ENCODE data around the gene ITGB5. TPM values are rescaled to one million over a fixed set of nuclear protein-coding genes. Genes with fewer than 3 reads are reported as not detected.

The ITGB5 gene
- total RNA-seq, 1 experiment from 2014 or later, result 77.8 TPM

DNA sequence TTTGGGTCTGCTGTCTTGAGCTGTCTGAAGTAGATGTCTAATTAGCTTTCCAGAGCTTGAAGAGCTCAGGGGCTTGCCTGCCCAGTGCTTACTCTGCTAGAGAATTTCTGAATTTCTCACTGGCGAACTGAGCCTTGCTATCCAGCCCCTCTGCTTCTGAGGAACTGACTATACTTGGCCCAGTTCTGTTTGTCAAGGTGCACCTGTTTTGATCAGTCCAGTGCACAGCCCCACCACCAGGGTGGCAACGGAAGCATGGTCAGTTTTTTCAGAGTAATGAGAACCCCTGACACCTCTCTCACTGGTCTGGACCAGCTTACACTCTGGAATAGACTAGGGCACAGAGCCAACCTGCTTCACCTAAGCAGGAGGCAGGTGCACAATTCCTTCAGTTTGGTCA lies 25.2 kb downstream of the ITGB5 start (continued):
- TF ChIP-seq, protein P1, sequence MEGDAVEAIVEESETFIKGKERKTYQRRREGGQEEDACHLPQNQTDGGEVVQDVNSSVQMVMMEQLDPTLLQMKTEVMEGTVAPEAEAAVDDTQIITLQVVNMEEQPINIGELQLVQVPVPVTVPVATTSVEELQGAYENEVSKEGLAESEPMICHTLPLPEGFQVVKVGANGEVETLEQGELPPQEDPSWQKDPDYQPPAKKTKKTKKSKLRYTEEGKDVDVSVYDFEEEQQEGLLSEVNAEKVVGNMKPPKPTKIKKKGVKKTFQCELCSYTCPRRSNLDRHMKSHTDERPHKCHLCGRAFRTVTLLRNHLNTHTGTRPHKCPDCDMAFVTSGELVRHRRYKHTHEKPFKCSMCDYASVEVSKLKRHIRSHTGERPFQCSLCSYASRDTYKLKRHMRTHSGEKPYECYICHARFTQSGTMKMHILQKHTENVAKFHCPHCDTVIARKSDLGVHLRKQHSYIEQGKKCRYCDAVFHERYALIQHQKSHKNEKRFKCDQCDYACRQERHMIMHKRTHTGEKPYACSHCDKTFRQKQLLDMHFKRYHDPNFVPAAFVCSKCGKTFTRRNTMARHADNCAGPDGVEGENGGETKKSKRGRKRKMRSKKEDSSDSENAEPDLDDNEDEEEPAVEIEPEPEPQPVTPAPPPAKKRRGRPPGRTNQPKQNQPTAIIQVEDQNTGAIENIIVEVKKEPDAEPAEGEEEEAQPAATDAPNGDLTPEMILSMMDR (IDR thresholded peaks at IDR 0.05 in 2 of 3, conservative IDR thresholded peaks at IDR 0.05 in 1 of 3; ENCODE audit: borderline replicate concordance in 1 of 3, insufficient read depth in 1 of 3, low read depth in 2 of 3, low read length in 2 of 3), result peak in 2 of 3 experiments; percentile 8 to 13; a peak in 1 of 6 replicates
- no peak for TF ChIP-seq FOSL1 (IDR thresholded peaks at IDR 0.05; ENCODE audit: low read depth)

- Histone ChIP-seq H3K36me3 (ENCODE audit: control insufficient read depth in 1 of 2, insufficient read depth in 2 of 2, low read length in 2 of 2) (0 out of 4 replicates have a peak, but pooled peaks cover 0 to 3% of the 10 kb centered on the region in 2 experiments), H3K27me3 (ENCODE audit: insufficient read depth, low read length) (no peaks in the 10 kb centered on the region), H3K9me3 (ENCODE audit: control insufficient read depth in 1 of 2, insufficient read depth in 1 of 2, low read depth in 1 of 2, low read length in 2 of 2) (no peaks in the 10 kb centered on the region), H3K79me2 (ENCODE audit: insufficient read depth, low read length) (no peaks in the 10 kb centered on the region; the same call in 1 of the 2 replicates), H4K20me1 (ENCODE audit: insufficient read depth) (no peaks in the 10 kb centered on the region), H3K9me2 (ENCODE audit: insufficient read depth) (no peaks in the 10 kb centered on the region), H3K4me3 (replicated peaks in 1 of 2; ENCODE audit: low read depth in 1 of 2, low read length in 2 of 2) (peak overlapping the region in 1 of 2 experiments; percentile 15; a peak in 1 of 4 replicates), H3K27ac (ENCODE audit: low read depth, low read length) (peak overlapping the region; percentile 36; the same call in 1 of the 2 replicates), H3K4me1 (ENCODE audit: control insufficient read depth in 1 of 2, insufficient read depth in 2 of 2, low read length in 2 of 2) (peaks cover 16 to 42% of the 10 kb centered on the region in 2 experiments), H2AFZ (ENCODE audit: low read depth, low read length, poor library complexity, severe bottlenecking) (no peak overlapping the region), H3K4me2 (ENCODE audit: low read length) (peak overlapping the region; percentile 61), H3K9ac (ENCODE audit: low read length) (no peak overlapping the region)
- intact Hi-C loops (cut with micrococcal nuclease), result no loop called here
- DNase-seq (ENCODE audit: low read depth, low spot score) (no peak), ATAC-seq (no peak)
- ChIA-PET POLR2A (no interaction called here), RAD21 (ENCODE audit: low non-redundant PET in 1 of 2, low total read pairs in 2 of 2, uncharacterized antibody in 2 of 2, unreplicated experiment in 2 of 2) (no interaction called here), CTCF (interaction anchor here (1.0 kb wide), 1 partner anchor 16 kb away, joined by 3 read pairs; no protein-coding TSS in a partner anchor)
- no TSS peak for BruUV-seq (replicated peaks)
- TF ChIP-seq SRF (IDR thresholded peaks at IDR 0.05; ENCODE audit: low read depth) (no peak), TCF7L2 (IDR thresholded peaks at IDR 0.05; ENCODE audit: borderline replicate concordance, extremely low read depth, insufficient read depth, insufficient read length) (no peak), EGR1 (IDR thresholded peaks at IDR 0.05; ENCODE audit: low read depth) (no peak), ATF3 (IDR thresholded peaks at IDR 0.05) (no peak), CBX3 (IDR thresholded peaks at IDR 0.05; ENCODE audit: low read depth) (no peak), SP1 (IDR thresholded peaks at IDR 0.05; ENCODE audit: low read depth) (no peak), ZFX (IDR thresholded peaks at IDR 0.05) (no peak), REST (IDR thresholded peaks at IDR 0.05; ENCODE audit: low read depth) (no peak)
- TF ChIP-seq, protein P1 (IDR thresholded peaks at IDR 0.05 in 2 of 3, conservative IDR thresholded peaks at IDR 0.05 in 1 of 3; ENCODE audit: borderline replicate concordance in 1 of 3, insufficient read depth in 1 of 3, low read depth in 2 of 3, low read length in 2 of 3), result no peak
These were observed 26.1 kb downstream of the ITGB5 start for GRCh38 chr3:124861041-124861440.
